ENCODE results near the gene ZMYND8. TPM values are rescaled to one million over a fixed set of nuclear protein-coding genes. Genes with fewer than 3 reads are reported as not detected.

Gene ZMYND8
- total and polyA plus RNA-seq, 2 of the 4 experiments (the other 2 are of a cell fraction), result 24.0 to 28.2 TPM

DNA sequence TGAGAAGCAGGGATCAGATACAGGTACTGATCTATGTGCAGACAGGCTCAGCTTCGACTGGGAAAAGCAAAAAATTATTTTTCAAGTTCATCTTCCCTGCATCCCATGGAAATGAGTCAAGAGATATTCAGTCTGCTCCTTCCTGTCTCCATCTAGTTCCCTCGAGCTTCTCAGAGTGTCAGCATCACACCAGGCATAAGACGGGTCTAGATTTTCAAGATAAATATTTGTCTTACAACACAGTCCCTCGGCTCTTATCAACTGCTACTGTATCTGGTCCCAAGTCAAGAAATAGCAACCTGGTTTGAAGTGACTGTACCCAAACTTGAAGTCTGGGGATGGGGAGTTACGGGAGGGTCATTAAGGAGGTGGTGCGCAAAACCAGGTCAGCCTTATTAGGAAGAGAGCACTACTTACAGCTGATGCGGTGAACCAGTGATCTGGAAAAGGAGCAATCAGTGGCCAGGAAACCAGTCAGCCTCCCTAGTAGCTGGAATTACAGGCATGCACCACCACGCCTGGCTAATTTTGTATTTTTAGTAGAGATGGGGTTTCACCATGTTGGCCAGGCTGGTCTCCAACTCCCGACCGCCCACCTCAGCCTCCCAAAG lies 29.7 kb downstream of the ZMYND8 start:
- Histone ChIP-seq H4K91ac (ENCODE audit: insufficient read depth, low read depth, low read length) (peak overlapping the region; percentile 65), H3K36me3 (ENCODE audit: control insufficient read depth, insufficient read depth, low read length) (no peaks in the 10 kb centered on the region; the same call in 1 of the 2 replicates), H3K4me1 (ENCODE audit: control insufficient read depth, insufficient read depth, low read length) (peaks cover 9% of the 10 kb centered on the region), H2AK5ac (ENCODE audit: low read depth, low read length) (peak overlapping the region; percentile 80), H2AK9ac (replicated peaks; ENCODE audit: low read depth, low read length, poor library complexity) (no peak overlapping the region), H3K27me3 (ENCODE audit: control insufficient read depth, insufficient read depth, low read length) (no peaks in the 10 kb centered on the region), H3K4ac (ENCODE audit: low read depth, low read length) (peak overlapping the region; percentile 74), H2BK15ac (ENCODE audit: low read depth, low read length) (peak overlapping the region; percentile 53; the same call in 1 of the 3 replicates), H2AFZ (replicated peaks; ENCODE audit: low read length, poor library complexity) (peak overlapping the region; percentile 2), H3K9ac (ENCODE audit: low read depth, low read length) (no peak overlapping the region; the same call in 1 of the 2 replicates), H4K5ac (ENCODE audit: low read depth, low read length) (peak overlapping the region; percentile 59; the same call in 1 of the 2 replicates), H3K27ac (ENCODE audit: insufficient read depth, low read length) (peak overlapping the region; percentile 36), H3K9me3 (ENCODE audit: control insufficient read depth, insufficient read depth, low read length) (no peaks in the 10 kb centered on the region), H2BK5ac (ENCODE audit: low read depth, low read length, poor library complexity, severe bottlenecking) (peak overlapping the region; percentile 92), H3K23ac (ENCODE audit: low read depth, low read length) (0 out of 2 replicates have a peak overlapping the region, but pooled peaks have one; percentile 21), H3K18ac (ENCODE audit: low read depth, low read length) (peak overlapping the region; percentile 35; the same call in 1 of the 2 replicates), H3K4me3 (ENCODE audit: insufficient read depth, low read depth, low read length) (no peak overlapping the region), H4K8ac (ENCODE audit: low read depth in 2 of 2, low read length in 2 of 2) (peak overlapping the region; percentile 34 to 82; a peak in 3 of 4 replicates), H3K14ac (replicated peaks; ENCODE audit: low read depth, low read length) (0 out of 2 replicates have a peak overlapping the region, but pooled peaks have one; percentile 65), H3K4me2 (ENCODE audit: low read depth, low read length) (0 out of 2 replicates have a peak overlapping the region, but pooled peaks have one; percentile 1), H2BK20ac (ENCODE audit: low read depth, low read length) (peak overlapping the region; percentile 76; the same call in 1 of the 2 replicates), H2BK120ac (ENCODE audit: low read depth, low read length) (peak overlapping the region; percentile 80), H3K9me1 (ENCODE audit: insufficient read depth, low read length) (peaks cover 14% of the 10 kb centered on the region), H4K20me1 (ENCODE audit: insufficient read depth, low read length) (no peaks in the 10 kb centered on the region), H3K79me1 (ENCODE audit: low read depth in 1 of 2, low read length in 2 of 2) (peaks cover 31 to 80% of the 10 kb centered on the region in 2 experiments), H3K56ac (ENCODE audit: extremely low read depth, insufficient read depth, low read length) (0 out of 2 replicates have a peak overlapping the region, but pooled peaks have one; percentile 19)
- in situ Hi-C loops (cut with MboI; ENCODE audit: low sequenced_read_pairs) (no loop called here), intact Hi-C loops (cut with micrococcal nuclease) (no loop called here), dilution Hi-C loops (cut with HindIII; ENCODE audit: low sequenced_read_pairs, unreplicated experiment) (no loop called here)
- POLR2A ChIA-PET (ENCODE audit: unreplicated experiment), result interaction anchor here (0.6 kb wide), 1 partner anchor 9 kb away, joined by 3 read pairs; no protein-coding TSS in a partner anchor
- DNase-seq, result peak; percentile 85
- WGBS, 2 experiments (ENCODE audit: extremely low coverage in 2 of 2, insufficient read length in 1 of 2), result 73% methylated on average over 3 of the region's 10 CpGs; no CpG with 5 or more reads in 1 of the 2 experiments
- TF ChIP-seq BHLHE40 (IDR thresholded peaks at IDR 0.05; ENCODE audit: low read depth, low read length) (no peak), MAZ (IDR thresholded peaks at IDR 0.05; ENCODE audit: borderline replicate concordance, low read depth, low read length) (no peak), CEBPB (IDR thresholded peaks at IDR 0.05; ENCODE audit: low read depth, low read length) (0 out of 2 replicates have a peak, but pooled peaks have one; percentile 22), RAD21 (IDR thresholded peaks at IDR 0.05; ENCODE audit: low read length) (peak; percentile 21)
- TF ChIP-seq, protein P1, sequence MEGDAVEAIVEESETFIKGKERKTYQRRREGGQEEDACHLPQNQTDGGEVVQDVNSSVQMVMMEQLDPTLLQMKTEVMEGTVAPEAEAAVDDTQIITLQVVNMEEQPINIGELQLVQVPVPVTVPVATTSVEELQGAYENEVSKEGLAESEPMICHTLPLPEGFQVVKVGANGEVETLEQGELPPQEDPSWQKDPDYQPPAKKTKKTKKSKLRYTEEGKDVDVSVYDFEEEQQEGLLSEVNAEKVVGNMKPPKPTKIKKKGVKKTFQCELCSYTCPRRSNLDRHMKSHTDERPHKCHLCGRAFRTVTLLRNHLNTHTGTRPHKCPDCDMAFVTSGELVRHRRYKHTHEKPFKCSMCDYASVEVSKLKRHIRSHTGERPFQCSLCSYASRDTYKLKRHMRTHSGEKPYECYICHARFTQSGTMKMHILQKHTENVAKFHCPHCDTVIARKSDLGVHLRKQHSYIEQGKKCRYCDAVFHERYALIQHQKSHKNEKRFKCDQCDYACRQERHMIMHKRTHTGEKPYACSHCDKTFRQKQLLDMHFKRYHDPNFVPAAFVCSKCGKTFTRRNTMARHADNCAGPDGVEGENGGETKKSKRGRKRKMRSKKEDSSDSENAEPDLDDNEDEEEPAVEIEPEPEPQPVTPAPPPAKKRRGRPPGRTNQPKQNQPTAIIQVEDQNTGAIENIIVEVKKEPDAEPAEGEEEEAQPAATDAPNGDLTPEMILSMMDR (conservative IDR thresholded peaks at IDR 0.05; ENCODE audit: low read depth, low read length), result no peak
- TF ChIP-seq, protein P2, sequence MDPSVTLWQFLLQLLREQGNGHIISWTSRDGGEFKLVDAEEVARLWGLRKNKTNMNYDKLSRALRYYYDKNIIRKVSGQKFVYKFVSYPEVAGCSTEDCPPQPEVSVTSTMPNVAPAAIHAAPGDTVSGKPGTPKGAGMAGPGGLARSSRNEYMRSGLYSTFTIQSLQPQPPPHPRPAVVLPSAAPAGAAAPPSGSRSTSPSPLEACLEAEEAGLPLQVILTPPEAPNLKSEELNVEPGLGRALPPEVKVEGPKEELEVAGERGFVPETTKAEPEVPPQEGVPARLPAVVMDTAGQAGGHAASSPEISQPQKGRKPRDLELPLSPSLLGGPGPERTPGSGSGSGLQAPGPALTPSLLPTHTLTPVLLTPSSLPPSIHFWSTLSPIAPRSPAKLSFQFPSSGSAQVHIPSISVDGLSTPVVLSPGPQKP (IDR thresholded peaks at IDR 0.05; ENCODE audit: borderline replicate concordance, low read depth, low read length), result no peak
- peak; percentile 78 for ATAC-seq (ENCODE audit: low read depth)
- no TSS peak for BruUV-seq (replicated peaks)
- CTCF ChIA-PET, result interaction anchor here (0.7 to 1.8 kb wide), 4 partner anchors 8 to 57 kb away, joined by 3 to 7 read pairs (median 3); no protein-coding TSS in a partner anchor

All from IMR-90 (cell line).